GM19468 (cell line): ENCODE data around the gene MACROD2.

Source experiments
- ATAC-seq: cut with Tn5 transposase; IDR thresholded peaks from one replicate; pipeline ENCODE4 v1.9.1; 2021; ENCODE audit warnings: mild to moderate bottlenecking, moderate library complexity, moderate number of reproducible peaks; ENCODE audit not compliant: unreplicated experiment; ENCODE audit errors: extremely low read depth

Gene MACROD2

GRCh38 chr20:15579688-15580087 lies 1584.4 kb downstream of the MACROD2 start:
- ATAC-seq = no peak

- ATAC-seq = no peak
Observed at GRCh38 chr20:15582146-15582760, 1586.9 kb downstream of the MACROD2 start.

DNA sequence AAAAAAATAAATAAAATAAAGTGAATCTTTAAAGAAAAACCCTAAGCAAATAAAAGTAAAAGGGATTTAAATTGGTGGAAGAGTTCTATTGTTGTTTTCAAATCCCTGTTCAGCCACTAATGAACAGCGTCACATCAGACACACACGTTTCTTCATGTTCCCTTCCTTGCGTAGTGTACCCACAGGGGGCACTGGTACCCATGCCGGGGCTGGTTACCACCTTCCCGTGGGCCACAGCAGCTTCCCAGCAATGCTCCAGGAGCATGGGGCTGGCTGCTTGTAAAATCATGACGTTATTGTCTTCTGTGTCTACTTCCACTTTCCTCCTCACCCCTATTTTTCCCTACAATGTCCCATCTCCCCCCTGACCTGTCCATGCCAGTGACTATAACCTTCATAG lies 1589.2 kb downstream of the MACROD2 start:
- no peak for ATAC-seq

GRCh38 chr20:15593081-15593480 lies 1597.8 kb downstream of the MACROD2 start:
- ATAC-seq = no peak

DNA sequence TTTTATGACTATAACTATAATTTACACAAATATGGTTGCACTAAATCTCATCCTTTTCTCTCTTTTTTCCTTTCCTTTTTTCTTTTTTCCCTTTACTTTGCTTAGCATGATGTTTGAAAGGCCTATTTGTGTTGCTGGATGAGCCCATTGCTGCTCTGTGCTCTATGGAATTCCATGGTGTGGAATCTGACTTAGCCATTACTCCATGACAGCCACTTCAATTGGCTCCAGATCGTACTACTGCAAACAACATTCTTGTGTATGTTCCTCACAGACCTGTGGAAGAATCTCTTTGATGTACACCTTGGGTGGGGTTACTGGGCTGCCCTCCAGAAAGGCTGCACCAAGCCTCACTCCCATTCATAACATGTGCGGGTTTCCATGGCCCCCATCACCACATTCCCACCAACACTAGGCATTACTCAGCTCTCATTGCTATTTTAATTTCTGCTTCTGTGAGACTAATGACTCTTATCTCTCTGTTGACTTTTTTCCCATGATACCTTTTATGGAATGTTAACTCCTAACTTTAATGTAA lies 1598.9 kb downstream of the MACROD2 start:
- no peak for ATAC-seq

- ATAC-seq = no peak
Observed at GRCh38 chr20:15596220-15596890, 1601.0 kb downstream of the MACROD2 start.

DNA sequence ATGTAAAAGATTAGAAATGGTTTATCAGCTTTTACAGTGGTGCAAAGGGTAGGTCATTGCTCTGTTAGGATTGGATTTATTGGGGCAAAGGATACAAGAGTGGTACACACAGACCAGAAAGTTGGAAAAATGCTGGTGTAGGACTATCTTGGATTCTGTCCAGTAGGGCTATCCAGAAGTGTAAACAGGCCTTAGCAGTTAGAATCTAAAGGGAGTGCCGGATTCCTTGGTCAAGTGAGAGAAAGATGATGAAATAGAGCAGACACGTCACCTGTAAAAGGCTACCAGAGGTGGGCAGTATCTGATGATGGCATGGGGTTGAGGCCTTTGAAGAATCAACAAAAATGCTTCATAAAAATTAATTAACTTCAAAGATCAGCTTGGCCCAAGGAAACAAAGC lies 1602.0 kb downstream of the MACROD2 start:
- no peak for ATAC-seq

DNA sequence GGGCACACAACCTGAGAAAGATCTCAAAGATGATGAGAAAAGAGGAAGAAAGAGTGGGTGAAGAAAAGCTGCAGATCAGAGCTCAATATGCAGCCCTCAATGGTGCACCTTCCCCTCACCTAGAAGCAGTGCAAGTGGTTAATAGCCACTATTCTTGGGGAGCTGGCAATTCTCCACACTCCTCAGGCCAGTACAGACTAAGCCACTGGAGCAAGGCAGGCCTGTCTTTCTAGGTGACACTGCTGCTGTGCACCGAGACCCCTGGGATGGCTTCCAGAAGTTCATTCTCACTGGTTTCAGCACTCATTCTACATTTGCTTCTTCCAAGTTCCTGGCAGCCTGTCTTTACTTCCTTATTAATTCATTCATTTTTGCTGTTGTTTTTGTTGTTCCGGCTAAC lies 1604.6 kb downstream of the MACROD2 start:
- ATAC-seq = no peak

- no peak for ATAC-seq
Observed at GRCh38 chr20:15600565-15600964, 1605.2 kb downstream of the MACROD2 start.

- no peak for ATAC-seq
Observed at GRCh38 chr20:15603506-15603905, 1608.2 kb downstream of the MACROD2 start.

DNA sequence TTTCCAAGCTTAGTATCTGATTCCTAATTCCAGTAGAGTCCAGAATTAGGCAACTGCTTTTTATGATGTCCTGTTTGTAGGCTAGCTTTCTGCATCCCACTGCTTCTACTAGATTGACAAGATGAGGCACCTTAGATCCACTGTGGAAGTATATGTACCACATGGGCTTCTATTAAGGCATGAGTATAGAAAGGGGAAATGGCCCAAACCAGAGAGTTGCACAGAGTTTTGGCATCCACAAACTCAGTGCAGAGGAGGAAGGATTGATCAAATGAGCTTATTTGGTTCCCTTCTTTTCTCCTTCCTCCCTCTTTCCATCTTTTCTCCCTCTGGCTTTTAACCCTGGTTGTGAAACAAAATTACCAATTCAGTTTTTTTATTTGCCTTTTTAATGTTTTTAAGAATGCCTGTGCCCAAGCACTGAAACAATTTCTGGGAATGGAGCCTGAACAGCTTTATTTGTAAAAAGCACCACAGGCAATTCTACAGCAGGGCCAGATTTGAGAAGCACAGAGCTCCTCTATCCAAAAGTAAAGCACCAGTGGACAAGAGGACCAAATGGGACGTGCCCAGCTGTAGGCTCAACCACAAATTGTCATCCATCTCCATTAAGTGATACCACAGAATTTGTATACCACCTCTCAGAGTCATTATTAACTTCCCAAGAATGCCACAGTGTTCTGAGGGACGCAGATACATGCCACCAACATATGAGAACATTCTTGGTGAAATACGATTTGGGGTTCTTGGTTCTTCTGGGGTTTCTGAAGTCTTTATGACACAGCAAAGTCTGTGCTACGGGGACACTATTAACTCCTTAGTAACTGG lies 1608.9 kb downstream of the MACROD2 start:
- no peak for ATAC-seq

GRCh38 chr20:15609921-15610320 lies 1614.6 kb downstream of the MACROD2 start:
- ATAC-seq = no peak

DNA sequence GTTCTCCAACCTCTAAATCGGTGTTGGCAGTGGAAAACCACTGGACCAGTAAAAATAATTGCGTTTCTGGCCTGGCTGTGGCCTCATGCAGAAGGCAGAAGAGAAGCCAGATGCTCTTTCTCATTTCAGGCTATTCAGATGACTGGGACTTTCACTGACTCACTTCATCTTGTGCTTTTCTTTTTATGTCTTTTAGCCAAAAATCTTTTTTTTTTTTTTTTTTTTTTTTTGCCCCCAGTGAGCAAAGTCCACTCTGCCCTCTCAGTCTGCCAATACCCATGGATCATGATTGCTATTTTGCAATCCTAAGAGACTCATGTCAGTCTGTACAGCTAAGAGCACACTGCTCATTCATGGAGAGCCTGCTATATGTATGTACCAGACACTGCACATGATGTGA lies 1615.5 kb downstream of the MACROD2 start:
- ATAC-seq = no peak

- no peak for ATAC-seq
Observed at GRCh38 chr20:15611541-15611940, 1616.2 kb downstream of the MACROD2 start.

- ATAC-seq = no peak
Observed at GRCh38 chr20:15612198-15612597, 1616.9 kb downstream of the MACROD2 start.

GRCh38 chr20:15612769-15613168 lies 1617.5 kb downstream of the MACROD2 start:
- no peak for ATAC-seq

DNA sequence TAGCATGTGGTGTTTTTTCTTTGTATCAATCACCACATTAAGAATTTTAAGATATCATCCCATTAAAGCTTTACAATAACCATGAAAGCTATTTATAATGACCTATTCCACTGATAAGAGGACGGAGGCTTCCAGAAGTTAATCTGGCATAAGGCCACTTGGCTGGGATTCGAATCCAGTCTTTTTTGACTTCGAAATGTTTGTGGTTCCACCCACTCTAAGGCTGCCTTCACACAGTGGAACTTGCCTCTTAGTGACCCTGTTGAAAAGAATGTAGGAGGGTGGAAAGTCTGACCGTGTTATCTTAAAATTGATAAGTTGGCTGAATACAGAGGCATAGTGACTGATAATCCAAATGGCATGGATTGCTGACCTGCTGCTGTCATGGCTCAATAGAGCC lies 1618.2 kb downstream of the MACROD2 start:
- no peak for ATAC-seq

DNA sequence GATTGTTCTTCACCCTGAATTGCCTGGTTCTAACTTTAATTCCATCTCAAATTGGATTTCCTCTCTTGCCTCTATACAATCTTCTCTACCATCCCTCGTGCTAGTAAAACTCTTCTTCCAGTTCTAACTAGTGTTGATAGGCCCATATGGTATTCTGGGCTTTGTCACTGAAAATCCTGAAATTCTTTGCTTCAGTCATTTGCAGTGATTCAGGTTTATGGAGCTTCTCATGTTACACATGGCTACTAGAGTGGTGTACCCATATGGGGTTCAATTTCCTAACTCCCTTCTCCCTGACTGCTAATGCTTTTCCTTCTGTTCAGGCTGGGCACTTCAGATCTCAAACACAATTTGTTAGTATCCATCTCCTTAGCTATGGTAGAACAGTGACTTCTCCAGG lies 1621.3 kb downstream of the MACROD2 start:
- no peak for ATAC-seq

- no peak for ATAC-seq
Observed at GRCh38 chr20:15618110-15618509, 1622.8 kb downstream of the MACROD2 start.

GRCh38 chr20:15618912-15619311 lies 1623.6 kb downstream of the MACROD2 start:
- no peak for ATAC-seq

- ATAC-seq = no peak
Observed at GRCh38 chr20:15619341-15619740, 1624.0 kb downstream of the MACROD2 start.
